ENCODE data around the gene ARSI.

The ARSI gene

DNA sequence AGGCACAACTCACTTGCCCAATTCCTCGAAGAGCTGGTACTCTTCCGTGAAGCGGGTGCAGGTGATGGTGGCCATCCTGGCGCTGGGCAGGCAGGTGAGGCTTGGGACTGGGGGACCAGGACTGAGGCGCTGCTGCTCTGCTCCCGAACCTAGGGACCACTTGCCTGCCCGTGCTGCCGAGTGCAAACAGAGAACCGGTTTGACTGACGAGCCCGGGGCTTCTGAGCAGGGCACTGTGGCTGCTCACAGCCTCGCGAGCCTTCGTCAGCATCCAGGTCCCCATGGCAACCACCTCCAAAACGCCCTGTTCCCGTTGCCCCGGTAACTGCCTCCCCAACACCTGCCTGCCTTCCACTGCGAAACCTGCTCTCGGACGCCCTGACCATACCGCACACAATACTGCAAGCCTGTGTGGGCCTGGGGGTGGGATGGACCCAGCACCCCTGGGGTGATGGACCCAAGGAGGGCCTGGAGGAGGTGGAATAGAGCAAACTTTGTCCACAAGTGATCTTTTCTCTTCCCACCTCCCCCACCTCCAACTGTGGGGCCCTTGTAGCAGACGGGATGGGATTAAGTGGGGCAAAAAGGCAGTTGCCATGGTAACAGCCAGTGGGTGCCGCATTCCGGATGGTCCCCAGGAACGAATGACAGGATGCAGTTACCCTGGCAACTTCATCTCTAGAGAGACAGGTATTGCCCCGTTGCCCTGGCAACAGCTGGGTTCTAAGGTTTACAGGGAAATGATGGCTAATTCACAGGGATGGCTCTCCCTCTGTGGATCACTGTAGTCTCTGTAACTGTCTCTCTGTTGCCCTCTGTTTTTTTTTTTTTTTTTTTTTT lies 12.9 kb downstream of the ARSI start, which contains the start of gene CAMK2A:
Gene CAMK2A (minus strand): TSS at position 223 of the 840 bp plus-strand sequence. CDS start 148 bp downstream, at position 75.
- DNase-seq: no peak

DNA sequence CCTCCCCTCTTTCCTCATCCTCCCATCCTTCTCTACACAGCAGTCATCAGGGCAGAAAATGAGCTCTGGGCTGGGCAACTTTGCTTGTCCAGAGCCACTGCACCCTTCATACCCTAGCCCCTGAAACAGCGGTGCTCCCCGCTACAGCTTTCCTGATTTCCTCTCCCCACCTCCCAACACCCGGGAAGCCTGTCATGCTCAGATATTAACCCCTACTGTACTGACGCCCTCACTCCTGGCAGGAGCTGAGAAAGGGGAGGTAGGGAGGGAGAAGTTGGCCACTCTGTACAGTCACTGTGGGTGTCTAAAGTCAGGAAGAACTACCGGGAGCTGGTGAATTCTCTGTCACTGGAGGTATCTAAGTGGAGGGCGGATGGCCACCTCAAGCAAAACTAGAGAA lies 13.9 kb downstream of the ARSI start:
- no peak for DNase-seq

DNA sequence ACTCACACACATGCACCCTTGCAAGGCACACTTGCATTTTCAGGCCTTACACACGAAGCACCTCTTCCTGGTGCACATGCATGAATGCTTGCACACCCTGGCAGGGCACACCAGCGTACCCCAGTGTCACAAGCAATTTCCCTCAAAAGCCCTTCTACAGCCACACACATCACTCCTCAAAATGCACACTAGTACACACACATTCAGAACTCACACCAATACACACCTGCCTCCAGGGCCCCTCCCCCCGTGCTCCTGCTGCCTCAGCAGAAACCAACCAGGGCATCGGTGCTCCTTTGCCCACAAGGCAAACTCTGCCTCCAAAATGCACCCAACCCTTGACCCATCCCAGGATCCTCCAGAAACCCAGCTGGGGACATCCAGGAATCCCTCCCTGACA lies 14.3 kb downstream of the ARSI start:
- DNase-seq: no peak

DNA sequence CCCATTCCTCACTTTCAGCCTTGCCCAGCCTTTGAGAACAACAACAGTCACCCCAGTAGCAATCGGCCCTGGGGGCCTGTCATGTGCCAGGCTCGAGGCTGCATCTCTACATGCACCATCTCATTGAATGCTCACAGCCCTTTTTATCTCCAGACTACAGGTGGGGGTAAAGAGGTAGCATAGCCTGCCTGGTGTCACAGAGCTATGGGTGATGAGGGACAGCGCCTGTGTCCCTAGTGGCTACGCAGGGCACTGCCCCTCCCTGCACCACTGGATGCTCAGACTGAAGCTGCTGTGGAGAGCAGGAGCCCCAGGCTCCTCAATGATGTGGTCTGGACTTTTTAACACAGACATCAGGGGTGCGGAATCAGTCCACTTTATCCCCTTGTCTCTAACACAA lies 15.9 kb downstream of the ARSI start:
- DNase-seq: no peak

DNA sequence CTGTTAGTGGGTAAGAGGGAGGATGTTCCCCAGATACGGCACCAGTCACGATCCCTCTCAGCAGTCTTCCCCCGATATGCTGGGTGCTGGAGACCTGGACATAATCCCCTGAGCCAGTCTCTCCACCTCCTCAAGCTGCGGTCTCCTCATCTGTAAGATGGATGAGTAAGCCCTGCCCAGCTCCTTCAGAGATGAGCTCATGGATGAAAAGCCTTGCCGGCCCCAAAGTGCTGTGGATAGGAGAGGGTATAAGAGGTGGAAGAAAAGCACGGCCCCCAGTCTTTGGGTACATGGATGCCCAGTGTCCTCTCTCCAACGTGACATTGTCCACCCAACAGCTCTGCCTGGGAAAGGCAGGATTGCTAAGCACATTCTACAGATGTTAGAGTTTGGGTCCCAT lies 17.6 kb downstream of the ARSI start:
- no peak for DNase-seq

DNA sequence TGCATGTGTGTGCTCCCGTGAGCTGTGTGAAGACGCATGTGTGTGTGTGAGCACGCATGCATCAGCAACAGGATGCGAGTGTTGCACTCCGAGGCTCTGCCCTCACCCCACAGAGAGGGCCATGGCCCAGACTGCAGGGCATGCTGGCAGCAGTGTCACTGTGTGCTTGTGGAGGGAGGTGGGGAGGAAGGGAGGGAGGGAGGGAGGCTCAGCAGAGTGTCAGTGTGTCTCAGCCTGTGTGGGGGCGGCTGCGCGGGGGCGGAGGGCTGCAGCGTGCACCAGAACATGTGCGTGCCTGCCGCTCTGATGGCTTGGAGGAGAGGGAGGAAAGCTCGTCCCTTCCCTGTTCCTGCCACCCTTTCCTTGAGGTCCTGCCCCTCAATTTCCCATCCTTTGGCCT lies 18.4 kb downstream of the ARSI start:
- DNase-seq: no peak

DNA sequence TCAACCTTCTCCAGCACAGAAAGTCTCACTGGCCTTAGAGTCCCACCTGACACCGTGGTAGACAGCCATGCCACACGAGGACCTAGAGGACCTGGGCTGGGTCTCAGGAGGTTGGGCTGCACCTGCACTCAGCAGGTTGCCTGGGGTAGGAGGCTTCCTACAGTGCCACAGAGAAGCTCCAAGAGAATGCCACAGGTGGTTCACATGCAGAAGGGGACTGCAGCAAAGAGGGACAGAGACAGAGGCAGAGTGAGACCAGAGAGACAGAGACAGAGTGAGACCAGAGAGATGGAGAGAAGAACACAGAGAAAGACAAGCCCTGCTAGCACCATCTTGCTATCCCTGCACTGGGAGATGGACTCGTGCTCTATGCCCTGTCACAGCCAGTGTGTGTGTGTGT lies 18.8 kb downstream of the ARSI start:
- no peak for DNase-seq

DNA sequence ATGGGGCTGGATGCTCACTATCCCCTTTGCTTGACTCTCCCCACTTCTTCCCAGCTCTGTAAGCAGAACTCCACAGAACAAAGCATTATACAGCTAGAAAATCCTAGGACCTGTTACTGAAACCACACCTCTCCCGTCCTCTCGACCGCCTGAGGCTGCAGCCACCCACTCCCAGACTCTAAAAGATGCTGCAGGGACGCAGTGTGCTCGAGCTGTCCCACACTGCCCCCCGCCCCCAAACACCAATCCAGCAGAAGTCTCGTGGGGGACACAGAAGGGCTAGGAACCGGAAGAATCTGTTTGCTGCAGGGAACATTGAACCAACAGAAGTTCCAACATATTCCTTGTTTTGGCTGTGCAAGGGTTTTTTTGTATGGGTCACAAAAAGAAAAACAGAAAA lies 20.7 kb downstream of the ARSI start:
- DNase-seq: no peak

DNA sequence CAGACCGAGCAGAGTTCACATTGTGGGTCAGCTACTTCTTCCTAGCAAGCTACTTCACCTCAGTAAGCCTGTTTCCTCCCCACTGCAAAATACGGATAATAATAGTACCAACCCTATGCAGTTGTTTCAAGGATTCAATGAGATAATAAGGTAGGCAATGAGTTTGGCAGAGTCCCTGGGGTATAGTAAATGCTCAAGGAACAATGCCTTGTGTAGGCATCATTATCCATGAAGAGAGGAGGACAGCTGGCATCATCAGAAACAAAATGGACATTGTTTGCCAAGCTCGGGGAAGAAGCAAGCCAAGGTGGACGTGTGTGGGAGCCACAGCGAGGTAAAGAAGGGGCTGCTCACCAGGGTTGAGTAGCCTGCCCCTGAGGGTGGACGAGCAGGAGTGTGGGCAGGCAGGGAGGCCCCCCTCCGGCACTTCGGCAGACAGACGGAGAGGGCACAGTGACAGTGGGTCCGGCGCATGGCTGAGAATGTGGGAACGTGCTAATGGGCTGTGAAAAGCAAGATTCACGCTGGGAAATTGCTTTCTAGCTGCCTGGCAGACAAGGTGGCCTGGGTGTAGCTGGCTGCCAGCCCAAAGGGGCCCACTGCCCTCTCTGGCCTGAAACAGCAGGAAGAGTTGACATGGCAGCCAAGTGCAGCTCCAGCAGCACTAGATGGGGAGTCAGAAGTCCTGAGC lies 23.2 kb downstream of the ARSI start:
- no peak for DNase-seq

DNA sequence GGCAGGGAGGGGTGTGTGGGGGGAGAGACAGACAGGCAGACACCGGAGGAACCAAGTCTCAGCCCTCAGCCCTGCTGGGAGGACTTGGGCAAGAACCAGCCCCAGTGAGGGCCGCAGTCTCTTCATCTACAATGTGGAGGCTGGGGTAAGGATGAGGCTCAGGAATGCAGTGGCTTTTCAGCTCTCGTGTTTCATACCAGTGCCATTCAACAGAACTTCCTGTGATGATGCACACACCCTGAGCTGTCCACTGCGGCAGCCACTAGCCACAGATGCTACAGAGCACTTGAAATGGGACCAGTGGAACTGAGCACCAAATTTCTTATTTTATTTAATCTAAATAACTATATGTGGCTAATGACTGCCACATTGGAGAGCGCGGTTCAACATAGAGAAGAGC lies 23.8 kb downstream of the ARSI start:
- no peak for DNase-seq

DNA sequence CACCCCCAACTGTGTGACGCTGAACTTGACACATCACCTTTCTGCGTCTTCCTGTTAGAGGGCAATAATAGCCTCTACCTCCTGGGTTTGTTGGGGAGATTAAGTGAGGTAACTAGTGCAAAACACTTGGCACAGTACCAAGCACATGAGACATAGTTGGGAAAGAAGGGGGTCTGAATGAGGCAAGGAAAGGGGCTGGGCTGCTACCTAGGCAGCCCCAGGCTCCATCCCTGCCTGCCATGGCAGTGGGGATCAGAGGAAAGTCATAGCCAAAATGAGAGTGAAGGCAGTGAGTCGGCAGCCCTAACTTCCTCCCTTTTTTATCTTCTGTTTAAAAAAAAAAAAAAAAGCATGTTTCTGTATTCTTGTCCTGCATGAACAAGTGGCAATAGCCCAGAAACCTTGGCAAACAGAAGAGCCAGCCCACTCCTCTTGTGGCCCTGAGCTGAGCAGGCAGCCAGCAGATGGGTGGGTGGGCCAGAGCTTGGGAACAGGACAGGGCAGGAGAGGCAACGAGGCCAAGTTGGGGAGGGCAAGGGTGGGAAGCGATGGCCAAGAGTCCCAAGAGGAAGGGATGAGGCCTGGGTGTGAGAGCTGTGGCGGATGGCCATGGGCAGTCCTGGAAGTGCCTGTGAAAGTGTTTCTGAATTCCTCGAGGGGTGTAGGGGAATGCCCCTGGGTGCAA lies 24.5 kb downstream of the ARSI start:
- no peak for DNase-seq

DNA sequence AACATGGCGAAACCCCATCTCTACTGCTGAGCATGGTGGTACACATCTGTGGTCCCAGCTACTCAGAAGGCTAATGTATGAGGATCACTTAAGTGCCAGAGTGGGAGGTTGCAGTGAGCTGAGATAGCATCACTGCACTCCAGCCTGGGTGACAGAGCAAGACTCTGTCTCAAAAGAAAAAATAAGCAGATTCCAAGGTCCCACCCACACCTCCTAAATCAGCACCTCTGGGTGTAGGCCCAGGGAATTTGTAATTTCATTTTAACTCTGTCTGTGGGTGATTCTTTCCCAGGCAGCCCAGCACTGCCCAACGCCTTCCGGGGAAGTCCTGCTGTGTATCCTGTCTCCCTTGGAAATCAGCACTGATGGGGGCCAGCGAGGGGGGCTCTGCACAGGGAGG lies 25.7 kb downstream of the ARSI start:
- DNase-seq: no peak

DNA sequence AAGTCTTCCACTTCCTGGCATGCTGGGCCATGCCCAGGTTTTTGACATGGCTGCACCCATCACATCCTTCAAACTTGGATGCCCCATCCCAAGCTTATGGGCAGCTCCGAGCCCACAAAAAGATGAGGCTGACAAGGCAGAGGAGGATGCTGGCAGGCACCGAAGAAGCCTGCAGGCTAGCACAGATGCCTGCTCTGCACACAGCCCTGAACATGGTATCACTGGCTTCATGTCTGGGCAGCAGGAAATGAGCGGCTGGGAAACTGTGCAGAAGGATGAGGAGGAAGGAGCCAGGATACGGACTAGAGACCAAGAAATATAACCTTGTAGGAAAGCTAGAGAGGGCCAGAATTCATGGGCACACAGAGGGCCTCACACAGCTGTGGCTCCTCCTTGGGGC lies 27.9 kb downstream of the ARSI start:
- DNase-seq: no peak

DNA sequence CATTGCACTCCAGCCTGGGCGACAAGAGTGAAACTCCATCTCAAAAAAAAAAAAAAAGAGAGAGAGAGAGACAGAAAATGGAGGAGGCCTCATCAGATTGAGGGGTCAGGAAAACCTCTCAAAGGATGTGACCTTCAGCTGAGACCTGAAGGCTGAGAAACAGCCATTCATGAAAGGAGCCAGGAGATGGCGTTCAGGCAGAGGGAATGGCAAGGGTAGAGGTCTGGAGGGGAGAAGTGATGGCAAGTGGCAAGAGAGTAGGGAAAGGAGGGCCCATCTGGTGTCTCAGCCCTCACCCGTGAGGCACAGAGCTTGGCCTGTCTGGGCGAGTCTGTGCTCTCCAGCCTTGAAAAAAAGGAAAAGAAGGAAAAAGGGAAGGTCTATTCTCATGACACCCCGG lies 30.2 kb downstream of the ARSI start:
- DNase-seq: no peak

DNA sequence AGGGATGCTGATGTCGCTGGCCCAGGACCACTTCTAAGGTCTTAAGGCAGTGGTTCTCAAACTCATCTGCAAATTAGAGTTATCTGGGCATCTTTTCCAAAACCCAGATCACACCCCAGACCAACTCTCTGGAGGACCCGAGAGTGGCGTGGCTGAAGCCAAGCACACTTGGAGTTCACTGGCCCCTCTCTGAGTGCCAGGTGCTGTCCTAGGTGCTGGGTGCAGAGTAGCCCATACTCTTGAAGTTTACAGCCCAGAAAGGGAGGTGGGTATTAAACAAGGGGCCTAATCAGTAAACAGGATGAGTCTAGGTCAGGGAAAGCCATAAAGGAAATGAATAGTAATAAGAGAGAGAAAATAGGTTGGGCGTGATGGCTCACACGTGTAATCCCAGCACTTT lies 30.8 kb downstream of the ARSI start:
- DNase-seq: no peak

DNA sequence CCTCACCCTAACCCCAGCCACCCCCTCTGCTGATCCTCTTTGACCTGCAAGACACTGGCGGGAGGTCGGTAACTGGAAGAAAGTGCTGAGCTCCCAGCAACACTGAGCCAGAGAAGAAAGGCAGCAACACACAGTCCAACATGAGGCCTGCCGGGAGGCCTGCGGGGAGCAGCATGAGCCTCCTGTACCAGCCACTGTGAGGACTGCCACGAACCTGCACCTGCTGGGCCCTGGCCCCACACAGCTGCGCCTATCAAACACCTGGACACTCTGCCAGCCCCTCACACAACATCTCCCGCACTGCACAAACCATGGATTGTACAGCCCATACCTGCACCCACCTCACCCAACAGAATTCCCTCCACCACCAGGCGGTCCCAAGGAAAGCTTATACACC lies 31.4 kb downstream of the ARSI start:
- DNase-seq: no peak

DNA sequence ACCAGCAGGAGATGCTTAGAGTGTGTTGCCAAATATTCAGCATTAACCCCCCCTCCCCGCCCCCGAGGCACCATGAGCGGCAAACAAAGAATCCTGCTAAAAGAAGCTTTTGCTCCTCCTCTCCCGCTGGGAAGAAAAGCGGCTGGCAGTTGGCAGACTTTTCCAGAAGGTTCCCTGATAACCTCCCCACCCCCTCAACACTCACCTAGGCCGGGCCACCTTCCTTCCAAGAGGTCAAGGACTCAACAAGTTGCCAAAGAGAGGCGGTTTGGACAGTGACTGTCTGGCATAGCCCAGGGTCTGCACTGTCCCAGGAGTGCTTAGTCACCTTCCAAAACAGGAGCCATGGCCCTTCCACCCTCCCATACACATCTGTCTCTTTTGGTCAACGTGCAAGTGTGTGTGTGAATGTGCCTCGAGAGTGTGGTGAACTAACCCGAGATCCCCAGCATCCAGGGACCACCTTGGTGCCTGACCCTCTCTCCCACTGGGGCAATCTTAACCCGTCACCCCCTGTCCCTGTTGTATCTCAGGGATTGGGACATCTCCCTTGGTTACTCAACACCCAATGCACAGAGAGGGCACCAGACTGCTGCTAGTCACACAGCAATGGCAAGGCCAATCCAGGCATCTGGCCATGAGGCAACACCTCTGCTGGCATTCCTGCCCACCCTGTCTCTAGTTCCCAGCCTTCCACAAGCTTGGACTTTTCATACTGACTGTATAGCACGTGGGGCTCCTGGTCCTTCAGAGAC lies 32.0 kb downstream of the ARSI start:
- no peak for DNase-seq

DNA sequence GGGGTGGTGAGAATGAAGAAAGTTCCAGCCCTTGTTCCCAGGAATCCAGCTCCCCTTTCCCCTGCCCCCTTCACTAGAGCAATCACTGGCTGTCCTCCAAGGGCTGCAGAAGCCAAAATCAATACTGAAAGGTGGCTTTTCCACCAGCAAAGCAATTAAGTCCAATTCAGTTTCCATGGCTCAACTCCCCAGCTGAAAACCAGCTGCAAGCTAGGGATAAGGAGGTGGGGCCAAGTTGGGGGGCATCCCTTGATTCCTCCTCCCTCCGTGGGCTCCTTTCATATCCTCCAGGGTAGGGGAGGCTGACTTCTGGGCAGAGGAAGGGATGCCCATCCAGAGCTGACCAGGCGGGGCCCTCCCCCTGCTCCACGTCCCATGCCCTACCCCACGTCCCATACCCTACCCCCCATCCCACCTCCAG lies 35.8 kb downstream of the ARSI start:
- DNase-seq: no peak

DNA sequence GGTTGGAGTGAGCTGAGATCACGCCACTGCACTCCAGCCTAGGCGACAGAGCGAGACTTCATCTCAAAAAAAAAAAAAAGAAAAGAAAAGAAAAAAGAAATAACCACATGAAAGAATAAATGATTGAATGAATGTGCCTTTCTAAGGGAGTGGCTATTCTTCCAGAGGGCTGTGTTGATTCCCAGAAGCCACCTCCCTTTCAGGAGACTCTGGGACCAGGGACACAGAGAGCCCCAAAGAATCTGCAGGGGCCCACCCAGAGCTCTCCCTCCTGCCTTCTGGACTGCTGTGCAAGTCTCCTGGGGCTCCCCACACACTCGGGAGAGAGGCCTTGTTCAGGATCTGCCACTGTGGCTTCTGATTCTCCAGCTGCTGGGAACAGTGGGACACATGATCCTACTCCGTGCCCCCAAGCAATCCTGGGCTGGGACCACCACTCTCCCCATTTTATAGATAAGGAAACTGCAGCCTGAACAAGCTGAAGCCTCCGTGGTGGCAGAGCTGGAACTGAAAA lies 36.8 kb downstream of the ARSI start:
- no peak for DNase-seq

DNA sequence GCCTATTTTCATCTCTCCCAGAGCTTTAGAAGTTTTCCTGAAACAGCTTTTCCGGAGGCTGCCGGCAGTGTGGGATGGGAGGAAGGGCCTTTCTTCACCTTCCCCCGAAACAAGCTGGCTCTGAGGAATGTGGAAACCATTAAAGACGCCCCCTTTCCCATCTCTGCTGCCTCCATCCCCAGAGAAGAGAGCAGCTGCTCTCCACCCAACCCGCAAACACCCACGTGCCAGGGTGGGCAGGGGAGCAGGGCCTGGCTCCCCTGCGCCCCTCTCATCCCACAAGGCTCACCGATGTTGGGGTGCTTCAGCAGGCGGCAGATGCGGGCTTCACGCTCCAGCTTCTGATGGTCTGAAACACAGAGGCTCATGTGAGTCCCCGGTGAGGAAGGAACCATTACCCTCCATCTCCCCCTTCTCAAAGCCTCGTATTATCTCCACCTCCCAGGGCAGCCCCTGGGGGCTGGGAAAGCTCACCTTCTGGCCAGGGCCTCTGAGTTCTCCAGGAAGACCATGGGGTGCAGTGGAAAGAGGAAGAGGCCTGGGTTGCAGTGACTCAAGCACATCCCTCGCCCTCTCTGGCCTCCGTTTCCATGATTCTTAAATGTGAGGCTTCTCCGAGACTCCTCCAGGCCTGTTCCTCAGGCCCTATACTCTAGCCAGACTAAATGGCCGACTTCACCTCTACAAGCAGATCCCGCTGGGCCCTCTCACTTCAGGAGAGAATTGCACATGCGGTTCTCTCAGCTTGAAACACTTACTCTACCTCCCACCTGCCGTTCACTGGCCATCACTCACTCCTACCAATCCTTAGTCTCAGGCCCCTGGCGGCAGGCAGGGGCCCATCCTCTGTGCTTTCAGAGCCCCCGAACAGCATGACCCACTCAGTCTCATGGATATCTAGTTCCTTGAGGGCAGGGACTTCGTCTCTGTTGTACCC lies 37.8 kb downstream of the ARSI start:
- DNase-seq: no peak

DNA sequence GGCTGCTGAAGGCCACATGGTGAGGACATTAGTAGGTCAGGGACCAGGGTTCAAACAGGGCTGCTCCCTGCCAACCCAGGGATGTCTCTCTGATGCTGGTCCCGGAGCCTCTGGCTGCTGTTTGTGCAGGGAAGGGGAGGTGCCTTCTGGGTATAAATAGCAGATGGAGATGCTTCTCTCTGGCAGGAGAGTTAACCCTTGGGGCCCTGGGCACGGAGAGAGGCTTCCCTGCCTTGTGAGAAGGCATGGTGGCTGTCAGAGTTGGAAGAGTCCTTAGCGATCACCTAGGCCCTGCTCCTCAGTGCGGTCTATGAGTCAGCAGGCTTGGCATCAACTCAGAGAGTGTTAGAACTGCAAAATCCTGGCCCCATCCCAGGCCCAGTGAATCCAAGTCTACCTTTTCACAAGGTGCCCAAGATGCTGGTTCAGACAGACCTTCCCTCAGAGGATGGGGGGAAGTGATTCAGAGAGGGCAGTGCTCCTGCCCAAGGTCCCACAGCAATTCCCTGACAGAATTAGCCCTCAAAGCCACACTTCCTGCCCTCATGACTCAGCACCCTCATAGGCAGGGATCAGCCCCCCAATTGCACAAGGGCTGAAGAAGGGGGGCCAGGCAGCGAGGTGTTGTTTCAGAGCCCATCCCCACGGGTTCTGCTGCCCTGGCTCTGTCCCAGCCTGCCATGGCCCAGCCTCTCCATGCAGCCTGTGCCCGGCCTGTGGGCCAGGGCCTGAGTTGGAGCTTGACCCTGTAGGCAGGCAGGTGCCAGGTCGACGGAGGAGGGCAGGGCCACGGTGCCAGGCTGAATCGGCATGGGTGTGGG lies 38.7 kb downstream of the ARSI start:
- DNase-seq: no peak

Data from stimulated activated CD4-positive, alpha-beta T cell treated with anti-CD3 and anti-CD28 coated beads, Interleukin-15, amount 100 ng/mL, for 24 hours (primary cell).